GM12873 (cell line): Measurements from ENCODE around the gene PPHLN1.

Source experiments
- TF ChIP-seq, protein P1 (sequence below): IDR thresholded peaks from 2 replicates; pipeline ENCODE4 v1.5.1; 2012; ENCODE audit warnings: low read depth, mild to moderate bottlenecking, moderate library complexity, low read length, control low read depth; ENCODE audit not compliant: insufficient read depth; ENCODE audit errors: missing control alignments

The PPHLN1 gene

DNA sequence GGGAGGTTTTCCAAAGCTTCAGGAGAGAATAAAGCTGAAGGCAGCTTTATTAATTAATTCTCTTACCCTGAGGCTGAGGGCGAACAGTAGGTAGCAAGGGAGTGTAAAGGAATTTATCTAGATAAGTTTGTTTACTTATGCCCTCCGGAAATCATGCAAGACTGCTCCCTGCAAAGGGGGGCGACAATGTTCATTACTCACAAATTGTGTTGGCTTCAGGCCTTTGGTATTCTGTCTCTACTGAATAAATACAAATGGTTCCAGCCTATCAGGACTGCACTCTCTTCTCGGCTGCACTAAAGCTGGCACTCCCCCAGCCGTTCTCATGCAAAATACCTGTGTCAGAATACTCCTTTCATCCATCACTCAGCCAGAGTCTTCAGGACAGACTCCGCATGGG is 120.8 kb downstream of the PPHLN1 start:
- TF ChIP-seq, protein P1, sequence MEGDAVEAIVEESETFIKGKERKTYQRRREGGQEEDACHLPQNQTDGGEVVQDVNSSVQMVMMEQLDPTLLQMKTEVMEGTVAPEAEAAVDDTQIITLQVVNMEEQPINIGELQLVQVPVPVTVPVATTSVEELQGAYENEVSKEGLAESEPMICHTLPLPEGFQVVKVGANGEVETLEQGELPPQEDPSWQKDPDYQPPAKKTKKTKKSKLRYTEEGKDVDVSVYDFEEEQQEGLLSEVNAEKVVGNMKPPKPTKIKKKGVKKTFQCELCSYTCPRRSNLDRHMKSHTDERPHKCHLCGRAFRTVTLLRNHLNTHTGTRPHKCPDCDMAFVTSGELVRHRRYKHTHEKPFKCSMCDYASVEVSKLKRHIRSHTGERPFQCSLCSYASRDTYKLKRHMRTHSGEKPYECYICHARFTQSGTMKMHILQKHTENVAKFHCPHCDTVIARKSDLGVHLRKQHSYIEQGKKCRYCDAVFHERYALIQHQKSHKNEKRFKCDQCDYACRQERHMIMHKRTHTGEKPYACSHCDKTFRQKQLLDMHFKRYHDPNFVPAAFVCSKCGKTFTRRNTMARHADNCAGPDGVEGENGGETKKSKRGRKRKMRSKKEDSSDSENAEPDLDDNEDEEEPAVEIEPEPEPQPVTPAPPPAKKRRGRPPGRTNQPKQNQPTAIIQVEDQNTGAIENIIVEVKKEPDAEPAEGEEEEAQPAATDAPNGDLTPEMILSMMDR: no peak

DNA sequence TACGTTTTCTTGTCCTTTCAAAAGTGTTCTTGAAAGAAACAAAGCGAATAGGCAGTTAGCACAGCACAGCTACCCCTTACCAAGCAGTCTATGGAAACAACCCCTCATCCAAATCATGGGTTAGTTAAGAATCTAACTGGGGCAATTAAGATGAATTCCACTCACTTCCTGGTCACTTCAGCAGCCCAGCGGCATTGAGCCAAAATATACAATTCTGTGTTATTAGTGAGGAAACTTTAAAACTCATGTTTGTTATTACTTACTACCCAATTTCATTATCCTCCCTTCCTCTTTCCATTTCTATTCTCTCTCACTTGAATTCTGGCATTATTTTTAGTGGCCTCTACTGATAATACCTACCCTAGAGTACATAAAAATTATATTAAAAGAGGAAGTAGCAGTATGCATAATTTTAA is 121.4 kb downstream of the PPHLN1 start:
- TF ChIP-seq, protein P1: no peak

DNA sequence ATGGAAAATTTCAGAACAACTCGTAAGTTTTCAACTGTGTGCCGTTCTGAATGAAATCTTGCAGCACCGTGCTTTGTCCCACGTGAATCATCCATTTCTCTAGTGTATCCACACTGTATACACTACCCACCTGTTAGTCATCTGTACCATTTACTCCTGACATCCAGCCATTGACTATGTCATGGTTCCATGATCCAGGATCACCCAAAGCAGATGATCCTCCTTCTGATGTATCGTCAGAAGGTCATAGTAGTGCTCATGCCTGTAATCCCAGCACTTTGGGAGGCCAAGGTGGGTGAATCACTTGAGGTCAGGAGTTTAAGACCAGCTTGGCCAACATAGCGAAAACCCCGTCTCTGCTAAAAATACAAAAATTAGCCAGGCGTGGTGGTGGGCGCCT is 122.9 kb downstream of the PPHLN1 start:
- TF ChIP-seq, protein P1: no peak

DNA sequence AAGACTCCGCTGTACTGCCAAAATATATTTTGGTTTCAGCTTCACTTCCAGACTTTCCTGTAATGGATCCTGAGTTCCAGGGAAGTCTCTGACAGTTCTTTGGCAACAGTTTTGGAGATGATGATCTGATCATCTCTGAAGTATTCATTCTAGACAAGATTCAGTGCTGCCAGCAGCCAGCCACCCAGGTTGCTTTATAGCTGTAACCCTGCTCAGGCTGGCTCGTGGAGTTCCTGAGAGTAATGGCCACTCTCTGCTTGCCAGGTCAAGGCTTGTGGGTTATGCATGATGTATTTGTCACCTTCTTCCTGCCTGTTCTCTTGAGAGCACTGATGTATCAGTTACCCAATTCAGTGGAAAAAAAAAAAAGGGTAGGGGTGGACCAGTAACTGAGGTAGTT is 124.3 kb downstream of the PPHLN1 start:
- TF ChIP-seq, protein P1: no peak

DNA sequence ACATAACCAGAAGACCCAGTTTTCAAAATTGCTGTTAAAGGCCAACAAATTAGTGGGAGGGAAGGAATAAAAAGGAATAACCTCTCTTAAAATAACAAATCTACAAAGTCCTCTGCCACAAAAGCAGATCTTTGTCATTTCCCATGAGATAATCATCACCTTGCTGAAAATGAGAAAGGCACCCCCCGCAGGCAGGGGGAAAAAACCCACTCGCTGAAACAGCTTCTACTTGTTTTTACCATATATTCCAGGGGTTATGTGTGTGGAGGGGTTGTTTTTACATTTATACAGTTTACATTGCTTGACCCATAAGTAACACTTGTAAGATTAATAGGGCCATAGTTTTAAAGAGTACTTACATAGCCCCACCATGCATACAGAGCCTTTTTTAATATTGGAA is 132.6 kb downstream of the PPHLN1 start:
- TF ChIP-seq, protein P1: no peak

DNA sequence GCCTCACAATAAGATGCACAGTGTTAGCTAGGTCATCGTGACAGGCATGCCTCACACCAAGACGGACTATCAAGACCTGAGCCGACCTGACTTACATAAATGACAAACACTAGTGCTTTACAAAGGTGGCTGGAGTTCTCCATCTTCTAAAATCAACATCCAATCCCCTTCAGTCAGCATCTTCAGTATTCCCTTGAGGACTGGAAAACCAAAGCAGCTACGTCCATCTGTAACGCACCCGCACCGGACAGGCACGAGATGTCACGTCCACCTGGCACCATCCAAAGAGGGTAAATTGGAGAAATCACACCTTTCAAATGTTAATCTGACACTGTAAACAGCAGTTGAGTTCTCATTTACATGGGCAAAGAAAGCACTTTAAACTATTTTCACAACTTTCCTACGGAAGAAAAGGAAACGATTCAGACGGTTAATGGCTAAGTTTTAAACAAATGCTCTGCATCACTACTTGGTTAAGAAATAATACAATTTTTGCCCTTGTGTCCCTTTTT is 133.4 kb downstream of the PPHLN1 start:
- TF ChIP-seq, protein P1: no peak

DNA sequence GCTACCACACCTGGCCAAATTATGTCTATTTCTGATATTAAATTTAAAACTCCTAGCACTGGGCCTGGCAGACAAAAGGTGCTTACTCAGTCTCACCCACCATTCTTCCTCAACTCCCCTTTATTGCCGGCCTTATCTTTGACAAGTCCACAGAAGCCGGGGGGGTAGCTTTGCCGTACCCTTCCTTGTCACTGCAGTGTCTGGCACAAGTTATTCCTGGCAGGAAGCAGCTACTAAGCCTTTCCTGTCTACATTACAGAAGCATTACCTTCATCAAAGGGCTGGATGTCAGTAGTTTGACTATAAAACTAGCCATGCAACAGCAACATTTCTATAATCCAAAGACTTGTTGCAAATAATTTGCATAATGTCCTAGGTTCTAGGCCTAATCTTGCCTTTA is 136.5 kb downstream of the PPHLN1 start:
- TF ChIP-seq, protein P1: no peak

DNA sequence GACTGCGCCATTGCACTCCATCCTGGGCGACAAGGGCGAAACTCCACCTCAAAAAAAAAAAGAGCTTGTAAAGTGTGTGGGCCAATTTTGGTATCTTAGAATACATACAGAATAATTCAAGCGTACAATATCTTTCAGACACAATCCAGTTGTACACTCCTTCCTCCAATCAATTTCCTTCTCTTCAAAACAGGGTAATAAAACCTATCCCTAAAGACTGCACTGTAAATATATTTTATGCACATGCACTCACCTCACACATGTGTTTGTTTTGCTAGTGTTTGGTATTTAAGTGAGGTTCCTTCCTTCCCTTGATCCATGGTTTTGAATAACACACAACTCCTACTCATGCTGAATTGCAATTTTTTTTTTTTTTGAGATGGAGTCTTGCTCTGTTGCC is 137.7 kb downstream of the PPHLN1 start:
- TF ChIP-seq, protein P1: no peak
